Panc1 (cell line): Measurements from ENCODE around the gene XKR7. TPM values are rescaled to one million over a fixed set of nuclear protein-coding genes. Genes with fewer than 3 reads are reported as not detected.

Source experiments
- ATAC-seq: fragments of 200-7000 bp; cut with Tn5 transposase; 2 replicates; pipeline ENCODE4 v1.9.1; 2020; ENCODE audit warnings: mild to moderate bottlenecking, moderate library complexity
- BruUV-seq: library from RNA; stranded (reverse); fragments of 400-500 nt; replicated peaks from 2 replicates; lab custom pipeline; 2021; lab: Mats Ljungman, UMichigan
- CTCF ChIA-PET: fragments of 300-600 bp; sonication (Branson Sonifier 250); formaldehyde crosslinking; loops from one replicate; lab custom pipeline; 2022; ENCODE audit warnings: antibody characterized with exemption; lab: Charles Lee
- POLR2A ChIA-PET: fragments of 300-600 bp; sonication (Branson Sonifier 250); formaldehyde crosslinking; loops from one replicate; lab custom pipeline; 2022; ENCODE audit warnings: antibody characterized with exemption; lab: Charles Lee
- DNase-seq: peaks from one replicate; pipeline ENCODE4 v3.0.0-alpha.2; 2010; ENCODE audit warnings: low read depth, low spot score
- H3K27ac ChIP-seq: 2 replicates; pipeline ENCODE4 v1.5.1; 2011; ENCODE audit warnings: mild to moderate bottlenecking, low read length, inconsistent platforms
- H3K27me3 ChIP-seq: fragments of 200-500 bp; sonication (Bioruptor generic); 2 replicates; pipeline ENCODE4 v1.6.0; 2014; ENCODE audit warnings: low read length, inconsistent platforms; ENCODE audit not compliant: control insufficient read depth, insufficient read depth
- H3K36me3 ChIP-seq: fragments of 200-500 bp; sonication (Bioruptor generic); 2 replicates; pipeline ENCODE4 v1.5.1; 2014; ENCODE audit warnings: inconsistent platforms, mild to moderate bottlenecking, low read length, moderate library complexity; ENCODE audit not compliant: control insufficient read depth, insufficient read depth
- H3K4me1 ChIP-seq: 2 replicates; pipeline ENCODE4 v1.5.1; 2011; ENCODE audit warnings: inconsistent platforms, mild to moderate bottlenecking, low read length, moderate library complexity; ENCODE audit not compliant: control insufficient read depth, insufficient read depth
- H3K4me3 ChIP-seq, 2 experiments: 2 replicates each; pipeline ENCODE4 v1.5.1; 2011 to 2012; ENCODE audit warnings: low read depth in 2 of 2, low read length in 2 of 2, mild to moderate bottlenecking in 2 of 2, inconsistent platforms in 1 of 2, moderate library complexity in 1 of 2
- H3K9me3 ChIP-seq: fragments of 200-500 bp; sonication (Bioruptor generic); 2 replicates; pipeline ENCODE4 v1.5.1; 2014; ENCODE audit warnings: low read depth, mild to moderate bottlenecking, inconsistent platforms, low read length, moderate library complexity; ENCODE audit not compliant: control insufficient read depth, insufficient read depth
- CTCF ChIP-seq: fragments of 450-650 bp; IDR thresholded peaks from 2 replicates; pipeline ENCODE4 v1.5.1; 2017; ENCODE audit warnings: mild to moderate bottlenecking
- POLR2AphosphoS5 ChIP-seq: IDR thresholded peaks from 2 replicates; pipeline ENCODE4 v1.6.1; 2012; ENCODE audit warnings: mild to moderate bottlenecking, low read depth, low read length, moderate library complexity
- REST ChIP-seq, 2 experiments: IDR thresholded peaks; 2 replicates each; pipeline ENCODE4 v1.6.1; 2011 to 2012; ENCODE audit warnings: low read depth in 2 of 2, control low read depth in 1 of 2, low read length in 1 of 2, mild to moderate bottlenecking in 1 of 2, moderate library complexity in 1 of 2; ENCODE audit not compliant: insufficient read depth in 1 of 2
- SIN3A ChIP-seq: IDR thresholded peaks from 2 replicates; pipeline ENCODE4 v1.6.1; 2012; ENCODE audit warnings: low read depth, mild to moderate bottlenecking, low read length, moderate library complexity, borderline replicate concordance; ENCODE audit not compliant: insufficient read depth
- TCF7L2 ChIP-seq: IDR thresholded peaks from 2 replicates; pipeline ENCODE4 v1.6.1; 2011; ENCODE audit warnings: mild to moderate bottlenecking, low read depth, low read length, inconsistent platforms
- in situ Hi-C: cut with HindIII; loops from 2 replicates; pipeline ENCODE4 v1.10.0; 2016; ENCODE audit warnings: low sequenced_read_pairs, low pct_unique_long_range_greater_than_20kb
- intact Hi-C: fragments of 100-400 bp; cut with micrococcal nuclease; formaldehyde crosslinking; loops from one replicate; pipeline ENCODE4 v1.10.0; 2022; ENCODE audit not compliant: unreplicated experiment
- total RNA-seq: library from RNA; stranded (reverse); gene quantifications from one replicate; pipeline ENCODE4 v1.2.1, GENCODE V29; 2021; ENCODE audit not compliant: unreplicated experiment

The XKR7 gene
- total RNA-seq, 1 experiment from 2014 or later, result 6.2 TPM

- in situ Hi-C loops (no loop called here), intact Hi-C loops (no loop called here)
- no peak for DNase-seq
- Histone ChIP-seq H3K4me3 (no peak overlapping the region), H3K4me1 (peaks cover 15% of the 10 kb centered on the region), H3K27ac (no peak overlapping the region), H3K36me3 (no peaks in the 10 kb centered on the region), H3K27me3 (no peaks in the 10 kb centered on the region; the same call in 1 of the 2 replicates), H3K9me3 (no peaks in the 10 kb centered on the region)
- CTCF ChIA-PET, result interaction anchor here (0.6 kb wide), 1 partner anchor 12 kb away, joined by 9 read pairs; no protein-coding TSS in a partner anchor
- POLR2A ChIA-PET, result no interaction called here
- TF ChIP-seq REST (IDR thresholded peaks at IDR 0.05; ENCODE audit: insufficient read depth in 1 of 2, low read depth in 2 of 2, low read length in 1 of 2), result no peak
- TF ChIP-seq CTCF, result no peak
- TF ChIP-seq TCF7L2, result no peak
- no peak for TF ChIP-seq POLR2AphosphoS5
- TF ChIP-seq SIN3A, result no peak
- no peak for ATAC-seq
- BruUV-seq, result TSS peak; percentile 33
Measured at GRCh38 chr20:32027643-32028042, 59.7 kb downstream of the XKR7 start.

GRCh38 chr20:32028647-32029372, 60.9 kb downstream of the XKR7 start:
- BruUV-seq, result no TSS peak
- TF ChIP-seq POLR2AphosphoS5 (no peak), CTCF (no peak), SIN3A (no peak), REST (IDR thresholded peaks at IDR 0.05; ENCODE audit: insufficient read depth in 1 of 2, low read depth in 2 of 2, low read length in 1 of 2) (no peak), TCF7L2 (no peak)
- Histone ChIP-seq H3K27ac (no peak overlapping the region), H3K36me3 (no peaks in the 10 kb centered on the region), H3K9me3 (no peaks in the 10 kb centered on the region), H3K27me3 (no peaks in the 10 kb centered on the region; the same call in 1 of the 2 replicates), H3K4me3 (no peak overlapping the region), H3K4me1 (peaks cover 15% of the 10 kb centered on the region)
- in situ Hi-C loops (no loop called here), intact Hi-C loops (no loop called here)
- ATAC-seq (no peak), DNase-seq (no peak)
- ChIA-PET POLR2A (interaction anchor here (0.6 to 0.7 kb wide), 3 partner anchors 27 to 134 kb away, joined by 4 to 12 read pairs (median 6); no protein-coding TSS in a partner anchor), CTCF (interaction anchor here (0.5 to 4.0 kb wide), 7 partner anchors 11 to 206 kb away, joined by 3 to 28 read pairs (median 5); partner anchors contain the start of gene PDRG1)
